ENCODE measurements around the gene ADAP1. TPM values are rescaled to one million over a fixed set of nuclear protein-coding genes. Genes with fewer than 3 reads are reported as not detected.
"Not testable (repeated sequence)": the region's sequence is repeated elsewhere in the genome, so short reads cannot be mapped to it uniquely, and the experiment has no call there.

ADAP1 gene
- polyA plus RNA-seq, 1 donor (not counting 4 experiments of a cell fraction or from before 2014, with no cell fraction given), result 4.3 TPM

DNA sequence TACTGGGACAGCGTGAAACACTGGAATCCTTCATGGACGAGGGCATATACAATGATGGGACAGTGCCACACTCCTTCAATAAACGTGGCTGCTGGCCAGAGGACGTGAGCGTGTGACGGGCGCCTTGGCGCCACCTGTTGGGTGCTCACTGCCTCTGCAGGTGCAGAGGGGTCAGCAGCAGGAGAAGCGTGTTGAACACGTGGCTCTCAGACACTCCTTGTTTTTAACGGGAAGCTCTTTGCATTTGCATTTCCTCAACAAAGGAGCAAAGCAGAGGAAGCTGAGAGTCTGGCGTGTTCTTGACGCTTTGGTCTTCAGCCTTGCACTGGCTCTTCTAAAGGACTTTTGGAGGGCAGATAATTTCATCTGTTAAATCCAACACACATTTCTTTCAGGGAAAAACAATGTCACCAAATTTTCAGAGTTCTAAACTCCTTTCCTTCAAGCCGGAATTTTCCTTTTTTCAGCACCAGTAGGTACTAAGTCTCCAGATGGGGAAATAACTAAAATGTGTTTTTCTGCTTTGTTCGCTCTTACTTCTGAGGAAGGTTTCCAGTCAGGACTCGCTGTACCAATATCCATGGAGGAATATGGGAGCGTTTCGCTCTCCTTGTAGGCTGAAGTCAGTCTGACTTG is 81.0 kb downstream of the ADAP1 start:
- dilution Hi-C loops (cut with MboI; ENCODE audit: extremely low pct_ligation_motif_present, low sequenced_read_pairs), result no loop called here

GRCh38 chr7:872685-873084 is 81.8 kb downstream of the ADAP1 start:
- DNase-seq (ENCODE audit: low read depth, low spot score); H3K9ac ChIP-seq (ENCODE audit: control insufficient read depth, extremely low read depth, insufficient read depth, low read length); H3K9me3 ChIP-seq (ENCODE audit: control insufficient read depth, low read depth, low read length); FAIRE-seq; H3K4me1 ChIP-seq (ENCODE audit: control insufficient read depth, extremely low read depth, insufficient read depth, low read length); H3K9me1 ChIP-seq (ENCODE audit: control insufficient read depth, extremely low read depth, insufficient read depth, low read length); H3K4me3 ChIP-seq (ENCODE audit: control insufficient read depth in 2 of 3, extremely low read depth in 1 of 3, insufficient read depth in 2 of 3, low read depth in 1 of 3, low read length in 3 of 3); H3K27me3 ChIP-seq (ENCODE audit: control insufficient read depth, extremely low read depth, insufficient read depth, low read length); H3K27ac ChIP-seq (ENCODE audit: control insufficient read depth, insufficient read depth, low read length); H2AFZ ChIP-seq (ENCODE audit: control insufficient read depth, low read length); dilution Hi-C loops (cut with MboI; ENCODE audit: extremely low pct_ligation_motif_present, low sequenced_read_pairs); H3K4me2 ChIP-seq (ENCODE audit: control insufficient read depth, extremely low read depth, insufficient read depth, low read depth, low read length); H4K20me1 ChIP-seq (ENCODE audit: control insufficient read depth, extremely low read depth, insufficient read depth, low read length): not testable (repeated sequence)
- Histone ChIP-seq H3K36me3 (ENCODE audit: control insufficient read depth in 2 of 2, extremely low read depth in 1 of 2, insufficient read depth in 2 of 2, low read length in 2 of 2) (peaks cover 12 to 20% of the 10 kb centered on the region in 2 experiments), H3K79me2 (ENCODE audit: control insufficient read depth, insufficient read depth, low read length) (peaks cover 13% of the 10 kb centered on the region)

More for the DNA sequence above, 81.0 kb downstream of the ADAP1 start:
- no peaks in the 10 kb centered on the region for H3K27me3 ChIP-seq (ENCODE audit: control insufficient read depth, extremely low read depth, insufficient read depth, low read length)
- H3K9me3 ChIP-seq (ENCODE audit: control insufficient read depth, low read depth, low read length), result no peaks in the 10 kb centered on the region
- no peaks in the 10 kb centered on the region for H3K9me1 ChIP-seq (ENCODE audit: control insufficient read depth, extremely low read depth, insufficient read depth, low read length)
- DNase-seq (ENCODE audit: low read depth, low spot score), result peak; percentile 50
- H3K4me2 ChIP-seq (ENCODE audit: control insufficient read depth, extremely low read depth, insufficient read depth, low read depth, low read length), result no peak overlapping the region
- FAIRE-seq, result peak; percentile 77
- no peaks in the 10 kb centered on the region for H4K20me1 ChIP-seq (ENCODE audit: control insufficient read depth, extremely low read depth, insufficient read depth, low read length)
- no peak overlapping the region for H3K4me3 ChIP-seq (ENCODE audit: control insufficient read depth in 2 of 3, extremely low read depth in 1 of 3, insufficient read depth in 2 of 3, low read depth in 1 of 3, low read length in 3 of 3)
- H3K79me2 ChIP-seq (ENCODE audit: control insufficient read depth, insufficient read depth, low read length), result peaks cover 15% of the 10 kb centered on the region
- H3K4me1 ChIP-seq (ENCODE audit: control insufficient read depth, extremely low read depth, insufficient read depth, low read length), result peaks cover 12% of the 10 kb centered on the region
- H3K9ac ChIP-seq (ENCODE audit: control insufficient read depth, extremely low read depth, insufficient read depth, low read length), result no peak overlapping the region
- no peak overlapping the region for H2AFZ ChIP-seq (ENCODE audit: control insufficient read depth, low read length)
- no peak for TF ChIP-seq EZH2 (IDR thresholded peaks at IDR 0.05; ENCODE audit: low read length)
- TF ChIP-seq, protein P1, sequence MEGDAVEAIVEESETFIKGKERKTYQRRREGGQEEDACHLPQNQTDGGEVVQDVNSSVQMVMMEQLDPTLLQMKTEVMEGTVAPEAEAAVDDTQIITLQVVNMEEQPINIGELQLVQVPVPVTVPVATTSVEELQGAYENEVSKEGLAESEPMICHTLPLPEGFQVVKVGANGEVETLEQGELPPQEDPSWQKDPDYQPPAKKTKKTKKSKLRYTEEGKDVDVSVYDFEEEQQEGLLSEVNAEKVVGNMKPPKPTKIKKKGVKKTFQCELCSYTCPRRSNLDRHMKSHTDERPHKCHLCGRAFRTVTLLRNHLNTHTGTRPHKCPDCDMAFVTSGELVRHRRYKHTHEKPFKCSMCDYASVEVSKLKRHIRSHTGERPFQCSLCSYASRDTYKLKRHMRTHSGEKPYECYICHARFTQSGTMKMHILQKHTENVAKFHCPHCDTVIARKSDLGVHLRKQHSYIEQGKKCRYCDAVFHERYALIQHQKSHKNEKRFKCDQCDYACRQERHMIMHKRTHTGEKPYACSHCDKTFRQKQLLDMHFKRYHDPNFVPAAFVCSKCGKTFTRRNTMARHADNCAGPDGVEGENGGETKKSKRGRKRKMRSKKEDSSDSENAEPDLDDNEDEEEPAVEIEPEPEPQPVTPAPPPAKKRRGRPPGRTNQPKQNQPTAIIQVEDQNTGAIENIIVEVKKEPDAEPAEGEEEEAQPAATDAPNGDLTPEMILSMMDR (optimal IDR thresholded peaks at IDR 0.05 in 1 of 3, IDR thresholded peaks at IDR 0.05 in 1 of 3, conservative IDR thresholded peaks at IDR 0.05 in 1 of 3; ENCODE audit: extremely low read depth in 1 of 3, insufficient read depth in 2 of 3, low read length in 3 of 3), result peak; percentile 94 to 100 (median 99)
- H3K27ac ChIP-seq (ENCODE audit: control insufficient read depth, insufficient read depth, low read length), result peak overlapping the region; percentile 67
- peaks cover 16 to 17% of the 10 kb centered on the region in 2 experiments for H3K36me3 ChIP-seq (ENCODE audit: control insufficient read depth in 2 of 2, extremely low read depth in 1 of 2, insufficient read depth in 2 of 2, low read length in 2 of 2)

All from keratinocyte (primary cell).